ENCODE results near the gene SUCO. TPM values are rescaled to one million over a fixed set of nuclear protein-coding genes. Genes with fewer than 3 reads are reported as not detected.

The SUCO gene
- total RNA-seq, 1 donor from 2014 or later, result 38.0 TPM

DNA sequence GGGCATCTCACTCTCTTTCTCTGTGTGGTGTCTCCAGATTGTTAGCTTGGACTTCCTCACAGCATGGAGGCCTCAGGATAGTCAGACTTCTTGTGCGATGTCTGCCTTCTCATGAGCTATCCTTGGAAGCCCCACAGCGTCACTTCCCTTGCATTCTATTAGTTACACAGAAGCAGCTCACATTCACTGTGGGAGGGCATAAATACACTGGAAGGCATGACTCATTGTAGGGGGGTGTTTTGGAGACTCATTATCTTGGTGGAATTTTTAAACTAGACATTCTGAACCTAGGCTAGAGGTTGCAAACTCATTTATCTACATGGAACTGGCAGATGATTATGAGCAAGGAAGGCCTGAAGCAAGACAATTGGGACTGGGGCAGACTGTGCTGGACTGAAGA is 104.6 kb downstream of the SUCO start:
- no peak for DNase-seq
- Mint-ChIP-seq H3K27me3 (peaks cover 5% of the 10 kb centered on the region), H3K27ac (peak overlapping the region; percentile 100), H3K4me3 (peak overlapping the region; percentile 42), H3K9me3 (peaks cover 8% of the 10 kb centered on the region), H3K4me1 (peaks cover 58% of the 10 kb centered on the region), H3K36me3 (ENCODE audit: low read depth) (peaks cover 7% of the 10 kb centered on the region)
- intact Hi-C loops (cut with micrococcal nuclease), result loop anchor here (1.0 to 10.0 kb wide), 5 partner anchors 50 to 371 kb away; no protein-coding TSS in a partner anchor

DNA sequence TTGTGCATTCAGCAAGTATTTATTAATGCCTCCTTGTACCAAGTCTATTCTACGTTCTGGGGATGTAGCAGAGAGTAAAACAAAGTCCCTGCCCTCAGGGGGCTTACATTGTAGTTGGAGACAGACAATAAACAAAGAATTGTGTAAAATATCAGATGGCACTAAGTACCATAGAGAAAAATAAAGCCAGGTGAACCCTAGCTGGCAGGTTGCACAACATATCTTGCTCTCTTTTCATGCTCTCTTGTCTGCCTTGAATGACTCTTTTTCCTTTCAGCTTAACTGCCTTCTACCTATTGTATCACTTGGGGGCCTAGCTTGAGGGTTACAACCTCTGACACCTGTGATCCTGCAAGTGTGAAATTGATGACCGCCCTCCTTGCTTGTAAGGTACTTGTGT is 105.3 kb downstream of the SUCO start:
- Mint-ChIP-seq H3K9me3 (peaks cover 8% of the 10 kb centered on the region), H3K36me3 (ENCODE audit: low read depth) (peaks cover 7% of the 10 kb centered on the region), H3K4me3 (peak overlapping the region; percentile 77), H3K27ac (peak overlapping the region; percentile 100), H3K4me1 (peaks cover 65% of the 10 kb centered on the region), H3K27me3 (peaks cover 5% of the 10 kb centered on the region)
- no peak for DNase-seq
- intact Hi-C loops (cut with micrococcal nuclease), result loop anchor here (2.0 to 10.0 kb wide), 5 partner anchors 29 to 257 kb away; no protein-coding TSS in a partner anchor

DNA sequence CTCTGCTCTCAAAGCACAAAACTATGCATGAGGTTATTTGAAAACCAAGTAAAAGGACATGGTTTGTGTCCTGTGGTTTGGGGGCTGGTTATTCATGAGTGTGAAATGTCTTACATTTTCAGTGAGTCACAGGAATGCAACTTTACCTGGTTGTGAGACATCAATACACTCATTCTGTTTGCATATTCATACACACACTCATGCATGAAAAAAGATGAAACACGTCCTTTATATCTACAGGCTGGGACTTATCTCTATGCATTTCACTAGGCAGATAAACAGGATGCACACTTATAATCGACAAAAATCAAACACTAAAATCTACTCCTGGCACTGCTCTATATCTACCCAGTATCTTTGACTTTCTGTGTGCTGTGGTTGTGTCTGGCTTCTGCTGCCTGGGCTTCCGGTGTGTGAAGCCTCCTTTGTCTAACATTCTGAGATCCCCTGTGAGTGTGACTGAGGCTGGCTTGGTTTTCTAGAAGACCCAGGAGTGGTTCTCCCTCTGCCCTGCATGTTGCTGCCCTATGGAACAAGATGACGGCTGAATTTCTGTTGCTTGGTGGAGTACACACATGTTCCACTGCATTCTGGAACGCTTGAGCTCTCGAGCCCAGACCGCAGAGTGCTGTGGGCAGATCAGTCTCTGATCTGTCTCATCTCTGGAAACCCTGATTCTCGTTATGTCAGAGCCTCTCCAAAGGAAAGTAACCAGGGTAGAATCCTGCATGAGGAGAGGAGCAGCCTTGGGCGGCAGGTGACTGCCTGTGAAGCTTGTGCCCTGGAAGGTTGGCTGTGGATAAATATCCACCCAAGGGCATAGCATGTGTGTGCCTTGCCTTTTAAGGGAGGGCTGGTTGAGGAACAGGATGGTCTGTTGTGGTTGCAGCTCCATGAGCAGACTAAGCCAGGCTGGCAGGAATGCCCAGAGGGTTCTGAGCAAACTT is 106.2 kb downstream of the SUCO start:
- peak; percentile 92 for DNase-seq
- peaks cover 7% of the 10 kb centered on the region for H3K36me3 Mint-ChIP-seq (ENCODE audit: low read depth)
- H3K4me3 Mint-ChIP-seq, result peak overlapping the region; percentile 77
- peak overlapping the region; percentile 100 for H3K27ac Mint-ChIP-seq
- H3K9me3 Mint-ChIP-seq, result peaks cover 8% of the 10 kb centered on the region
- intact Hi-C loops (cut with micrococcal nuclease), result loop anchor here (1.0 to 10.0 kb wide), 13 partner anchors 8 to 256 kb away; no protein-coding TSS in a partner anchor
- H3K27me3 Mint-ChIP-seq, result peaks cover 3% of the 10 kb centered on the region
- peaks cover 74% of the 10 kb centered on the region for H3K4me1 Mint-ChIP-seq

DNA sequence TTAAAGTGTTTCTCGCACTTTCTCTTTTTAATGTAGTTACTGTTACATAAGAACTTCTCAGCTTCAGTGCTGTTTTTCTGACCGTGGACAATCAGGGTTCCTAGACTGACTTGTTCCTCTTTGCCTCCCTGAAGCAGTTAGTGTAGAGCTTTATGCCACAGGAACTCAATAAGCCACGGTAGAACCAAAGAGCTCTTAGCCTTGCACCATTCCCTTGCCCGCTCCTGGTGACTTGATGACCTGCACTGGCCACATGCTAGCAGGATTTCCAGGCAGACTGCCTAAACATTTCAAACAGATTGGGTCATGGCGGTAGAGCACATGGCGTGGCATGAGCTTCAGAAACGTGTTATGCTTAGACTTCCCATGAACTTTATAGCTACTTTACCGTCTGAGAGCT is 107.2 kb downstream of the SUCO start:
- Mint-ChIP-seq H3K4me3 (peak overlapping the region; percentile 77), H3K27ac (peak overlapping the region; percentile 100), H3K4me1 (peaks cover 83% of the 10 kb centered on the region), H3K9me3 (peaks cover 8% of the 10 kb centered on the region), H3K36me3 (ENCODE audit: low read depth) (peaks cover 7% of the 10 kb centered on the region), H3K27me3 (peaks cover 4% of the 10 kb centered on the region)
- DNase-seq, result no peak
- intact Hi-C loops (cut with micrococcal nuclease), result no loop called here

DNA sequence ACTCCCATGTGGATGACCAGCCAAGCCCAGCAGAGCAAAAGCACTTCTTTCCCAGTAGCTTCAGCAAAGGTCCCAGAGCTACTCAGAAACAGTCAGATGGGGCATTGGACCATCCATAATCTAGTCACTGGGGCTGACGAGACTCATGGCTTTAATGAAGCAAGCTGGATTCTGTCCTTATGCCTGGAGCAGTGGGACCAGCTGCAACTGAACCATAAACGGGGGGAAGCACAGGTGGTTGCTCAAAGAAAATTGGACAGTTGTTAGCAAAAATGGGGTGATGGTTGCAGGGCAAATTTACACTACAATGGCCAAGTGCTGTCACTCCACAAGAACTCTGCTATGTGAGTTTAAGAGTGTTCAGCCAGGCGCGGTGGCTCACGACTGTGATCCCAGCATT is 108.5 kb downstream of the SUCO start:
- intact Hi-C loops (cut with micrococcal nuclease), result no loop called here

DNA sequence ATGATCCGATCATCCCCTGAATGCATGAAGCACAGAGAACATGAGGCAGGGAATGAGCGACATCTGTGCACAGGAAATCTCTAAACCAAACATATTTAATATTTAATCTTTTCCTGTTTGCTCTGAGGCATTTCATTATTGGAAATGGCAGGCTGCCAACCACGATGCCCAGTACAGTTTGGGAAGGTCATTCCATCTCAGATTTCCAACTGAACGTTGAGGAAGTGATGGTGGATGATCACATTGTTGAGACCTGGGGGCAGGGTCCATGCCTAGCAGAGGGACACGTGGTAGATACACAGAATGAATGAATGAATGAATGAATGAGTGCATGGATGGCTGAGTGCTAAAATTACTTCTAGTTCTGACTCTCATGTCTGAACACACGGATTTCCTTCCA is 110.0 kb downstream of the SUCO start:
- H3K9me3 Mint-ChIP-seq, result no peaks in the 10 kb centered on the region
- H3K4me3 Mint-ChIP-seq, result peak overlapping the region; percentile 62
- intact Hi-C loops (cut with micrococcal nuclease), result no loop called here
- DNase-seq, result no peak
- H3K4me1 Mint-ChIP-seq, result peaks cover 93% of the 10 kb centered on the region
- H3K27ac Mint-ChIP-seq, result peak overlapping the region; percentile 46
- peaks cover 4% of the 10 kb centered on the region for H3K27me3 Mint-ChIP-seq
- no peaks in the 10 kb centered on the region for H3K36me3 Mint-ChIP-seq (ENCODE audit: low read depth)

More for the DNA sequence above, 108.5 kb downstream of the SUCO start:
- H3K4me1 Mint-ChIP-seq, result peaks cover 92% of the 10 kb centered on the region
- peak overlapping the region; percentile 100 for H3K27ac Mint-ChIP-seq
- H3K36me3 Mint-ChIP-seq (ENCODE audit: low read depth), result peaks cover 7% of the 10 kb centered on the region
- no peak for DNase-seq
- H3K27me3 Mint-ChIP-seq, result peaks cover 4% of the 10 kb centered on the region
- H3K9me3 Mint-ChIP-seq, result peaks cover 8% of the 10 kb centered on the region
- peak overlapping the region; percentile 5 for H3K4me3 Mint-ChIP-seq

DNA sequence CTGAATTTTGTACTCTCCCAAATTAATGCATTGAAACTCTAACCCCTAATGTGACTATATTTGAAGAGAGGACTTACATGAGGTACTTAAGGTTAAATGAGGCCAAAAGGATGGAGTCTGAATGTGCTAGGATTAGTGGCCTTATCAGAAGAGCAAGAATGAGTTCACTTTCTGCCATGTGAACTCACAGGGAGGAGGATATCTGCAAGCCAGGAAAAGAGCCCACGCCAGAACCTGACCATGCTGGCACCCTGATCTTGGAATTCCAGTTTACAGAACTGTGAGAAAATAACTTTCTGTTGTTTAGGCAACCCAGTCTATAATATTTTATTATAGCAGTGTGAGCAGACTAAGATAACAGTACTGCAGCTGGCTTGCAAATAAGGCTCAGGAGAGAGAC is 113.7 kb downstream of the SUCO start:
- peaks cover 4% of the 10 kb centered on the region for H3K9me3 Mint-ChIP-seq
- H3K4me1 Mint-ChIP-seq, result peaks cover 67% of the 10 kb centered on the region
- H3K36me3 Mint-ChIP-seq (ENCODE audit: low read depth), result peaks cover 1% of the 10 kb centered on the region
- no peak for DNase-seq
- peaks cover 5% of the 10 kb centered on the region for H3K27me3 Mint-ChIP-seq
- peak overlapping the region; percentile 40 for H3K4me3 Mint-ChIP-seq
- peak overlapping the region; percentile 81 for H3K27ac Mint-ChIP-seq
- intact Hi-C loops (cut with micrococcal nuclease), result loop anchor here (1.0 kb wide), 3 partner anchors 7 to 16 kb away; no protein-coding TSS in a partner anchor

DNA sequence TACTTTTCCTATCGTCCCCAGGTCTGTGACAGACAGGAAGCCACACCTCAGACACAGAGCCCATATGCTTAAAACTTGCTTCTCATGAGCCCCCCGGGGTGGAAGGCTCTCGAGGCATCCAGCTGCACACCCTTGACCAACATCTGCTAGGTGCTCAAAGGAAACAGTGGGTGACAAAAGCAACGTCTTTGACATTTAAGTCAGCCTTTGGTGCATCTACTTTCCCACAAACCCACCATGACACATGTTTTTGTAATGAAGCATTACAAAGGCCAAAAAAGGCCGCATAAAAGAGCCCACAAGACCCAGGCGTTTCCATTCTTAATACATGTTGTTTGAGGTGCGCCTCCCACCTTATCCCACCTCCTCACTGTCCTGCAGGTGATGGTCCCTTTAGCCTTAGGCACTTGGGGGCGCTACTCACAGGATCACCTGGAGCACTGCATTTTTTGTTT is 114.2 kb downstream of the SUCO start:
- intact Hi-C loops (cut with micrococcal nuclease), result loop anchor here (1.0 kb wide), 3 partner anchors 8 to 15 kb away; no protein-coding TSS in a partner anchor
- H3K36me3 Mint-ChIP-seq (ENCODE audit: low read depth), result peaks cover 1% of the 10 kb centered on the region
- peaks cover 65% of the 10 kb centered on the region for H3K4me1 Mint-ChIP-seq
- H3K9me3 Mint-ChIP-seq, result peaks cover 4% of the 10 kb centered on the region
- H3K27me3 Mint-ChIP-seq, result peaks cover 5% of the 10 kb centered on the region
- peak overlapping the region; percentile 40 for H3K4me3 Mint-ChIP-seq
- H3K27ac Mint-ChIP-seq, result peak overlapping the region; percentile 81
- DNase-seq, result peak; percentile 73

DNA sequence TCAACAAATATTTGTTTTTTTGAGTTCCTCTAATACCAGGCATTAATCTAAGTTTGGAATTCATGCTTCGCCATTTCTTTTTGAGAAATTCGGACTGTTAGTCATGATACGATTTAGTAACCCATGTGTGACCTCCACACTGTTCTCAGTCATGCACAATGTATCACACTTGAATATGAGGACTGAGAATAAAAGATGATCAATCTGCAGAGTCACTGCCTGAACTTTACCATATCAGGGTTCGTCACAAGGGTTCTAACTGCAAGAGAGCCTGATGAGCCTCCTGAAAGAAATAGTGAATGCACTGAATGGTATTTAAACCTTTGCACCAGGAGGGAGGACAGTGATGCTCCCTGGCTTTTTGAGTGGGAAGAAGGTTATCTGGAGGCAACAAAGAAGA is 115.0 kb downstream of the SUCO start:
- H3K27ac Mint-ChIP-seq, result peak overlapping the region; percentile 81

DNA sequence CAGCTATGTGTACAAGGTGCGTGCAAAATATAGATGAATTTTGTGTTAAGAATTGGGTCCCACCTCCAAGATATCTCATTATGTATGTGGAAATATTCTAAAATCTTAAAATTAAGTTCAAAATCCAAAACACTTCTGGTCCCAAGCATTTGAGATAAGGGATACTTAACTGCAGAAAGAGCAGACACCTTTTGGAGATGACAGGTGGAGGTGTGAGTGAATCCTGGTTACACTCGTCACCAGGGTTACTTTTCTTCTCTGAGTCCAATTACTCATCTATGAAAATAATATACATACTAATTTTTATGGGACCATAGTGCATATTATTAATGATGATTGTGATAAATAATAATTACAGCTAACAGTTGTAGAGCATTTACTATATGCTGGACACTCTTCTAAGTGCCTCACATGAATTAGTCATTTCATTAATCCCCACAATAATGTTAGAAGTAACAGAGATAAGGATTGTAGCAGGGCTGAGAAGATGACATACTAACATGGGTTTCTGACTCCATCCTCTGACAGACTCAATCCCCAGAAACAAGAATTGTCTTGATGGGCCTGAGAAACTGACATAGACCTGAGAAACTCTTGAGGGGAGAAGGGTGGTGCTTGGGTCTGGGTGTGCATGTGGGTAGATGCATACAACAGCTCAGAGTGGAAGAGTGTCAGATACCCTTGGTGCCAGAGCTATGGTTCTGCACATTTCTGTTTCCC is 117.7 kb downstream of the SUCO start:
- H3K9me3 Mint-ChIP-seq, result peaks cover 4% of the 10 kb centered on the region

More for the DNA sequence above, 115.0 kb downstream of the SUCO start:
- Mint-ChIP-seq H3K4me1 (peaks cover 57% of the 10 kb centered on the region), H3K4me3 (no peak overlapping the region), H3K9me3 (peaks cover 4% of the 10 kb centered on the region), H3K27me3 (peaks cover 8% of the 10 kb centered on the region), H3K36me3 (ENCODE audit: low read depth) (peaks cover 2% of the 10 kb centered on the region)
- no peak for DNase-seq
- intact Hi-C loops (cut with micrococcal nuclease), result loop anchor here (1.0 kb wide), 3 partner anchors 9 to 14 kb away; no protein-coding TSS in a partner anchor

DNA sequence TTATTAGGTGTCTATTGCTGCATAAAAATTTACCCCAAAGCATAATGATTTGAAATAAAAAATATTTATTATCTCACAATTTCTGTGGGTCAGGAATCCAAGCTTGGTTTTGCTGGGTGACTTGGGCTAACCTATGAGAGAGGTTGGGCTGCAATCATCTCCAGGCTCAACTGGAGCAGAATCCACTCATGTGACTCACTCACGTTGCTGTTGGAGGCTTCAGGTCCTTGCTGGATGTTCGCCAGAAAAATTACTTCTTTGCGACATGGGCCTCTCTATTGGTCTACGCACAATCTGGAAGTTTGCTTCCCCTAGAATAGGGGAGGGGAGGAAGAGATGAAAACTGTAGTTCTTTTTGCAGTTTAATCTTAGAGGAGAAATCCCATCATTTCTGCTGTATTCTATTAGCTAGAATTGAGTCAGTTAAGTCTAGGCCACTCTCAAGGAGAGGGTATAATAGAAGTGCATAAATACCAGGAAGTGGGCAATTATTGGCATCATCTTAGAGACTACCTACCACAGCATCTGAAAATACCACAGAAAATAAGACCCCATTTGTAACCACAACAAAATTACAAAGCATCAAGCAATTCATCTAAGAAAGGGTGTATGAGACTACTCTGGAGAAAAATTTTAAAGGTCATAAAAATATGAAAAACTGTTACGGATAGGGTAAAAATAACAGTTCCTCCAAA is 120.2 kb downstream of the SUCO start:
- intact Hi-C loops (cut with micrococcal nuclease), result no loop called here
- no peak overlapping the region for H3K4me3 Mint-ChIP-seq
- H3K27me3 Mint-ChIP-seq, result peaks cover 15% of the 10 kb centered on the region
- peaks cover 28% of the 10 kb centered on the region for H3K4me1 Mint-ChIP-seq
- H3K27ac Mint-ChIP-seq, result no peak overlapping the region
- DNase-seq, result no peak
- H3K36me3 Mint-ChIP-seq (ENCODE audit: low read depth), result peaks cover 4% of the 10 kb centered on the region
- H3K9me3 Mint-ChIP-seq, result peaks cover 8% of the 10 kb centered on the region

More for the DNA sequence above, 117.7 kb downstream of the SUCO start:
- Mint-ChIP-seq H3K36me3 (ENCODE audit: low read depth) (peaks cover 4% of the 10 kb centered on the region), H3K4me1 (peaks cover 46% of the 10 kb centered on the region), H3K4me3 (no peak overlapping the region), H3K27me3 (peaks cover 15% of the 10 kb centered on the region), H3K27ac (peak overlapping the region; percentile 60)
- intact Hi-C loops (cut with micrococcal nuclease), result no loop called here
- DNase-seq, result no peak

DNA sequence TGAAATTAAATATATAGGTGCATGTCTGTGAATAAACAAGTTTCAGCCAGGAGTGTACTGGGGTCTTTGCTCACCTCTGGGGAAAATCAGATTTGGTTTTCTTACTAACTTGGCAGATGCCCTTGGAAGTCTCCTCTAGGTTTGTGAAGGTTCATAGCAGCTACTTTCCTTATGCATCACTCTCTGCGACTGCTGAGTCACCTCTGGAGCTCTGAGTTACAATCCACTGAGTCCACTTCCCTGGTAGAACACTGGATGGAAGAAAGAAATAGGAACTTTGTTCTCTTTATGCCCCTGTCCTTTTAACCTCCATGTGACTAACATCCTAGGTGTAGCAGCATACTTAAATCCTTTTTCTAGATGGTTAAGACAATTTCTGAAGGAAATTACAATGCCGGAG is 121.6 kb downstream of the SUCO start:
- no peak overlapping the region for H3K27ac Mint-ChIP-seq
- intact Hi-C loops (cut with micrococcal nuclease), result no loop called here
- no peak for DNase-seq
- H3K9me3 Mint-ChIP-seq, result peaks cover 4% of the 10 kb centered on the region
- peaks cover 34% of the 10 kb centered on the region for H3K4me1 Mint-ChIP-seq
- H3K27me3 Mint-ChIP-seq, result peaks cover 12% of the 10 kb centered on the region
- peaks cover 10% of the 10 kb centered on the region for H3K36me3 Mint-ChIP-seq (ENCODE audit: low read depth)
- H3K4me3 Mint-ChIP-seq, result no peak overlapping the region

DNA sequence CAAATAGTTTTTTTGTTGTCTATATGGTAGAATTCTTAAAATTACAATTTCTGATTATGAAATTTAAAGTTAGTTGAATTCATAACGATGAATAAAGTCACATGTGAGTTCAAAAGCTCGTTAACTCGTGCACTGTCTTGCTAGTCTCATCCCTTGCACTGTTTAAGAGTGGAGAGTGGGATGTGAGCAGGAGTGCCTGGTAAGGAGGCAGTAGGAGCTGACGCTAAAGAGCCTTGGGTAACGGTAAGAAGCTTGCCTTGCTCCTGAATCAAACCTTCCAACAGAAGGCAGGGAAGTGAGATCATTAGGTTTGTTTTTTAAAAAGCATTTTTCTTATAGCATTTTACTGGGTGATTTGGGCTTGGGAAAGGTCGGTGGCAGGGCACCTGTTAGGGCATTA is 123.6 kb downstream of the SUCO start:
- H3K27me3 Mint-ChIP-seq, result peaks cover 11% of the 10 kb centered on the region
- H3K9me3 Mint-ChIP-seq, result peaks cover 4% of the 10 kb centered on the region
- H3K27ac Mint-ChIP-seq, result peak overlapping the region; percentile 64
- H3K4me1 Mint-ChIP-seq, result peaks cover 46% of the 10 kb centered on the region
- peaks cover 26% of the 10 kb centered on the region for H3K36me3 Mint-ChIP-seq (ENCODE audit: low read depth)
- no peak for DNase-seq
- H3K4me3 Mint-ChIP-seq, result no peak overlapping the region
- intact Hi-C loops (cut with micrococcal nuclease), result no loop called here

All from activated CD4-positive, alpha-beta T cell treated with anti-CD3 and anti-CD28 coated beads, Interleukin-2, amount 10 ng/mL, durations not matched to agents 24 days and 14 days (primary cell).